HepG2 (cell line): ENCODE measurements around the gene NTSR2. TPM values are rescaled to one million over a fixed set of nuclear protein-coding genes. Genes with fewer than 3 reads are reported as not detected.

ENCODE experiments used
- ATAC-seq: fragments of 200-7000 bp; cut with Tn5 transposase; 3 replicates; pipeline ENCODE4 v1.9.1; 2020; ENCODE audit warnings: mild to moderate bottlenecking, moderate library complexity
- BruUV-seq: library from RNA; stranded (reverse); fragments of 400-500 nt; replicated peaks from 2 replicates; lab custom pipeline; 2021; lab: Mats Ljungman, UMichigan
- CTCF ChIA-PET: fragments of 300-600 bp; formaldehyde crosslinking; extraction: SDS; loops from one replicate; lab custom pipeline; 2021; ENCODE audit warnings: low total read pairs, inconsistent platforms, low intra/inter-chr PET ratio; lab: Yijun Ruan, JAX
- POLR2A ChIA-PET: fragments of 350-600 bp; sonication (Branson Sonifier 250); formaldehyde crosslinking; loops from one replicate; lab custom pipeline; 2020; ENCODE audit warnings: antibody characterized with exemption, inconsistent platforms; lab: Yijun Ruan, JAX
- DNase-seq: peaks from one replicate; pipeline ENCODE4 v3.0.0-alpha.2; 2015; ENCODE audit warnings: low spot score
- FAIRE-seq: peaks from 3 replicates; lab custom pipeline; 2011; peaks lifted over from hg19 to GRCh38; lab: Jason Lieb, UNC
- H2AFZ ChIP-seq: one replicate; pipeline ENCODE4 v1.6.1; 2011; ENCODE audit warnings: low read length, inconsistent platforms
- H3K27ac ChIP-seq: fragments of 300-600 bp; 3 replicates; pipeline ENCODE4 v1.8.0; 2011; ENCODE audit warnings: mixed run types, mild to moderate bottlenecking, mixed read lengths, low read length, inconsistent platforms; ENCODE audit not compliant: insufficient read depth; ENCODE audit errors: extremely low read length
- H3K27me3 ChIP-seq, 2 experiments: fragments of 200-600 bp in 1 of 2; 2 replicates in 1 of 2; 3 replicates in 1 of 2; pipeline versions ENCODE4 v1.6.0 to v1.8.0; 2011; ENCODE audit warnings: low read length in 2 of 2, mild to moderate bottlenecking in 2 of 2, moderate library complexity in 2 of 2, inconsistent platforms in 1 of 2; ENCODE audit not compliant: insufficient read depth in 2 of 2, control insufficient read depth in 1 of 2
- H3K36me3 ChIP-seq, 2 experiments: fragments of 200-600 bp in 1 of 2; replicated peaks in 1 of 2; 2 replicates in 1 of 2; 3 replicates in 1 of 2; pipeline versions ENCODE4 v1.5.1 to v1.8.0; 2011; ENCODE audit warnings: low read length in 2 of 2, inconsistent platforms in 1 of 2; ENCODE audit not compliant: insufficient read depth in 2 of 2, control insufficient read depth in 1 of 2
- H3K4me1 ChIP-seq: 2 replicates; pipeline ENCODE4 v1.5.1; 2012; ENCODE audit warnings: low read length, inconsistent platforms; ENCODE audit not compliant: insufficient read depth
- H3K4me2 ChIP-seq: 2 replicates; pipeline ENCODE4 v1.6.0; 2011; ENCODE audit warnings: low read depth, low read length, inconsistent platforms
- H3K4me3 ChIP-seq, 3 experiments: fragments of 200-600 bp in 1 of 3; sonication (generic), shearing (Covaris generic) in 1 of 3; replicated peaks in 1 of 3; 2 replicates each; pipeline ENCODE4 v1.5.1; 2011 to 2016; ENCODE audit warnings: low read length in 3 of 3, inconsistent platforms in 2 of 3, low read depth in 2 of 3, mild to moderate bottlenecking in 2 of 3, control low read depth in 1 of 3, mixed read lengths in 1 of 3; ENCODE audit not compliant: insufficient read depth in 1 of 3
- H3K79me2 ChIP-seq: one replicate; pipeline ENCODE4 v1.6.1; 2011; ENCODE audit warnings: low read length, inconsistent platforms; ENCODE audit not compliant: insufficient read depth
- H3K9ac ChIP-seq: 2 replicates; pipeline ENCODE4 v1.6.0; 2011; ENCODE audit warnings: mild to moderate bottlenecking, low read depth, low read length, inconsistent platforms; ENCODE audit not compliant: insufficient read depth
- H3K9me3 ChIP-seq: 2 replicates; pipeline ENCODE4 v1.5.1; 2012; ENCODE audit warnings: mild to moderate bottlenecking, low read length
- H4K20me1 ChIP-seq: 2 replicates; pipeline ENCODE4 v1.6.0; 2011; ENCODE audit warnings: inconsistent platforms, mild to moderate bottlenecking, low read length, moderate library complexity; ENCODE audit not compliant: insufficient read depth
- CEBPB ChIP-seq: IDR thresholded peaks from 2 replicates; pipeline ENCODE4 v1.6.1; 2011; ENCODE audit warnings: low read depth, low read length, improper control_type of control experiment, borderline replicate concordance
- CREB1 ChIP-seq, 2 experiments: fragments of 450-650 bp in 1 of 2; IDR thresholded peaks; 2 replicates each; pipeline ENCODE4 v1.6.1; 2016 to 2017; ENCODE audit warnings: control low read depth in 1 of 2, mild to moderate bottlenecking in 1 of 2, missing compliant biosample characterization in 1 of 2, missing genetic modification characterization in 1 of 2
- ETV6 ChIP-seq: sonication (generic); formaldehyde crosslinking; conservative IDR thresholded peaks from 2 replicates; pipeline ENCODE4 v1.4.0; 2020; ENCODE audit warnings: missing genetic modification reagents
- MBNL3 ChIP-seq: fragments of 250-450 bp; sonication (Bioruptor Pico); conservative IDR thresholded peaks from 2 replicates; pipeline ENCODE4 v1.8.0; 2022; ENCODE audit warnings: mild to moderate bottlenecking, inconsistent platforms
- PBX3 ChIP-seq: sonication (generic); formaldehyde crosslinking; IDR thresholded peaks from 2 replicates; pipeline ENCODE4 v1.8.1; 2023; ENCODE audit warnings: missing genetic modification reagents, inconsistent platforms, borderline replicate concordance
- SP5 ChIP-seq: IDR thresholded peaks from 2 replicates; pipeline ENCODE4 v1.6.1; 2016; ENCODE audit warnings: low read depth, borderline replicate concordance
- ZBTB21 ChIP-seq: sonication (generic); formaldehyde crosslinking; IDR thresholded peaks from 2 replicates; pipeline ENCODE4 v1.4.0; 2020; ENCODE audit warnings: missing genetic modification reagents
- ZNF333 ChIP-seq: sonication (generic); formaldehyde crosslinking; IDR thresholded peaks from 2 replicates; pipeline ENCODE4 v1.4.0; 2020; ENCODE audit warnings: mild to moderate bottlenecking, missing genetic modification reagents, borderline replicate concordance
- ZNF678 ChIP-seq: sonication (generic); formaldehyde crosslinking; IDR thresholded peaks from 2 replicates; pipeline ENCODE4 v1.4.0; 2020; ENCODE audit warnings: mild to moderate bottlenecking, missing genetic modification reagents
- WGBS: methylation state at CpG from one replicate; pipeline ENCODE4 v1.1.6; 2017; ENCODE audit warnings: low lambda C conversion rate; 5-methylcytosine and 5-hydroxymethylcytosine counted together
- in situ Hi-C: cut with HindIII; loops from 2 replicates; pipeline ENCODE4 v1.10.0; 2017; ENCODE audit warnings: low pct_unique_long_range_greater_than_20kb; ENCODE audit not compliant: extremely low pct_ligation_motif_present
- intact Hi-C: fragments of 100-400 bp; cut with micrococcal nuclease; formaldehyde crosslinking; loops from one replicate; pipeline ENCODE4 v1.10.0; 2022; ENCODE audit not compliant: unreplicated experiment
- polyA plus RNA-seq, 8 experiments: library from polyadenylated mRNA; depleted of rRNA in 3 of 8; stranded (reverse) in 7 of 8; unstranded in 1 of 8; fragments of >200 nt; fragmentation: Illumina TruSeq in 4 of 8; extraction: Trizol in 4 of 8; gene quantifications; 2 replicates each; pipeline versions ENCODE4 v1.2.1 to v1.2.3, GENCODE V29; 2011 to 2016; ENCODE audit warnings: low read depth in 4 of 8, missing spikeins in 1 of 8, mixed read lengths in 1 of 8; ENCODE audit not compliant: insufficient read depth in 1 of 8
- total RNA-seq, 5 experiments: library from RNA; depleted of rRNA; stranded (reverse); fragments of >200 nt; fragmentation: Illumina TruSeq; extraction: Trizol; gene quantifications; 2 replicates each; pipeline ENCODE4 v1.2.3, GENCODE V29; 2016; ENCODE audit warnings: low read depth in 1 of 5
- TF ChIP-seq, protein P1 (sequence below): IDR thresholded peaks from 2 replicates; pipeline ENCODE4 v1.6.1; 2016

NTSR2 gene
- total and polyA plus RNA-seq, 2 of the 13 experiments (the other 11 are each of a cell fraction or from before 2014, with no cell fraction given): not detected

DNA sequence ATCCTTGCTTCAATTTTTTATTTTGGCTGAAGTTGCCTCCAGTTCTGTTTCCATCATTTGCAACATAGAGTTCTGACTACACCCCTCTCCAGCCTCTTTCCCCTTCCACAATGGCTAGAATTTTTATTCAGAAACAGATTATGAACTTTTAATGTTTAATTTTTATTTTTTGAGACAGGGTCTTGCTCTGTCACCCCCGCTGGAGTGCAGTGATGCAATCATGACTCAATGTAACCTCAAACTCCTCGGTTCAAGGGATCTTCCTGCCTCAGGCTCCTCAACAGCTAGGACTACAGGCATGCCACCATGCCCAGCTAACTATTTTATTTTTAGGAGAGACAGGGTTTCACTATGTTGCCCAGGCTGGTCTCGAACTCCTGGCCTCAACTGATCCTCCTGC, 2.8 kb downstream of the NTSR2 start:
- DNase-seq (no peak), FAIRE-seq (no peak), ATAC-seq (no peak)
- H3K4me3 ChIP-seq: no peak overlapping the region
- CTCF ChIA-PET: no interaction called here
- intact Hi-C loops (no loop called here), in situ Hi-C loops (no loop called here)
- BruUV-seq: no TSS peak
- WGBS: under 1% methylated on average over 3 of the region's 3 CpGs
- H4K20me1 ChIP-seq: no peaks in the 10 kb centered on the region
- TF ChIP-seq MBNL3 (no peak), CEBPB (peak; percentile 41; the same call in 1 of the 2 replicates)
- H3K27ac ChIP-seq: no peak overlapping the region
- H3K27me3 ChIP-seq: peaks cover 9 to 52% of the 10 kb centered on the region in 2 experiments; a peak in 4 of 5 replicates
- peaks cover 8% of the 10 kb centered on the region for H3K9me3 ChIP-seq
- H3K9ac ChIP-seq: no peak overlapping the region
- H2AFZ ChIP-seq: no peak overlapping the region
- H3K4me1 ChIP-seq: peaks cover 9% of the 10 kb centered on the region; the same call in 1 of the 2 replicates
- POLR2A ChIA-PET: no interaction called here
- H3K36me3 ChIP-seq: no peaks in the 10 kb centered on the region
- no peak overlapping the region for H3K4me2 ChIP-seq
- H3K79me2 ChIP-seq: no peaks in the 10 kb centered on the region

- BruUV-seq: no TSS peak
- CTCF ChIA-PET: no interaction called here
Measured at GRCh38 chr2:11665510-11666362, 4.3 kb downstream of the NTSR2 start.

More at GRCh38 chr2:11665510-11666362, 4.3 kb downstream of the NTSR2 start:
- Histone ChIP-seq H3K4me1 (peaks cover 9% of the 10 kb centered on the region; the same call in 1 of the 2 replicates), H3K79me2 (no peaks in the 10 kb centered on the region), H3K9ac (no peak overlapping the region), H4K20me1 (no peaks in the 10 kb centered on the region), H3K36me3 (no peaks in the 10 kb centered on the region), H3K4me2 (no peak overlapping the region), H2AFZ (no peak overlapping the region), H3K9me3 (peaks cover 8% of the 10 kb centered on the region), H3K27me3 (peaks cover 9 to 60% of the 10 kb centered on the region in 2 experiments; a peak in 4 of 5 replicates), H3K4me3 (no peak overlapping the region), H3K27ac (no peak overlapping the region)
- DNase-seq (no peak), FAIRE-seq (no peak), ATAC-seq (no peak)
- WGBS: 30% methylated on average over 10 of the region's 10 CpGs
- TF ChIP-seq ETV6 (CRISPR knock-in tag) (no peak), CREB1 (IDR thresholded peaks at IDR 0.05) (0 out of 2 replicates have a peak, but pooled peaks have one; percentile 12), CREB1 (CRISPR knock-in tag; IDR thresholded peaks at IDR 0.05) (no peak), ZNF333 (CRISPR knock-in tag) (no peak), PBX3 (no peak), SP5 (CRISPR knock-in tag) (no peak), ZBTB21 (CRISPR knock-in tag) (no peak), ZNF678 (CRISPR knock-in tag) (no peak)
- TF ChIP-seq, protein P1, sequence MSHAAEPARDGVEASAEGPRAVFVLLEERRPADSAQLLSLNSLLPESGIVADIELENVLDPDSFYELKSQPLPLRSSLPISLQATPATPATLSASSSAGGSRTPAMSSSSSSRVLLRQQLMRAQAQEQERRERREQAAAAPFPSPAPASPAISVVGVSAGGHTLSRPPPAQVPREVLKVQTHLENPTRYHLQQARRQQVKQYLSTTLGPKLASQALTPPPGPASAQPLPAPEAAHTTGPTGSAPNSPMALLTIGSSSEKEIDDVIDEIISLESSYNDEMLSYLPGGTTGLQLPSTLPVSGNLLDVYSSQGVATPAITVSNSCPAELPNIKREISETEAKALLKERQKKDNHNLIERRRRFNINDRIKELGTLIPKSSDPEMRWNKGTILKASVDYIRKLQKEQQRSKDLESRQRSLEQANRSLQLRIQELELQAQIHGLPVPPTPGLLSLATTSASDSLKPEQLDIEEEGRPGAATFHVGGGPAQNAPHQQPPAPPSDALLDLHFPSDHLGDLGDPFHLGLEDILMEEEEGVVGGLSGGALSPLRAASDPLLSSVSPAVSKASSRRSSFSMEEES (CRISPR knock-in tag): no peak
- in situ Hi-C loops (no loop called here), intact Hi-C loops (no loop called here)
- POLR2A ChIA-PET: interaction anchor here (0.8 kb wide), 1 partner anchor 15 kb away, joined by 3 read pairs; no protein-coding TSS in a partner anchor
